NB4 (cell line): ENCODE results near the gene RTN4RL2.

Source experiments
- MAX ChIP-seq: IDR thresholded peaks from 2 replicates; pipeline ENCODE4 v1.6.1; 2011; ENCODE audit warnings: low read depth, low read length
- TF ChIP-seq, protein P1 (sequence below): IDR thresholded peaks from one replicate; pipeline ENCODE4 v1.5.1; 2012; ENCODE audit warnings: low read depth, low read length

DNA sequence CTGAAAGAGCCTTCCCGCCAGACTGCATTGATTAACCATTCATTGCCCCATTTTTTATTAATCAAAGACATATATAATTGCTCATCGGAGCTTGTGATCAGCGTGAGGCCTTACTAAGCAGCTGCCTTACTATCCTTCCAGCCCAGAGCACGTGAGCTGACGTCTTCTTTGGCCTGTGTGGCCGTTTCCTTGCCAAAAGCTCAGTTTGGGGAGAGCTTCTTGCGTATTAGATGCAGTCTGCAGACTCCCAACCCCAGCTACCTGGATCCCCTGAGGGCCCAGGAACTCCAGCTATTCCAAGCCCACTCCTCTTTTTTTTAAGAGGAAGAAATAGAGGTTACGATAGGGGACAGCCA lies 32.6 kb upstream of the RTN4RL2 start:
- TF ChIP-seq, protein P1, sequence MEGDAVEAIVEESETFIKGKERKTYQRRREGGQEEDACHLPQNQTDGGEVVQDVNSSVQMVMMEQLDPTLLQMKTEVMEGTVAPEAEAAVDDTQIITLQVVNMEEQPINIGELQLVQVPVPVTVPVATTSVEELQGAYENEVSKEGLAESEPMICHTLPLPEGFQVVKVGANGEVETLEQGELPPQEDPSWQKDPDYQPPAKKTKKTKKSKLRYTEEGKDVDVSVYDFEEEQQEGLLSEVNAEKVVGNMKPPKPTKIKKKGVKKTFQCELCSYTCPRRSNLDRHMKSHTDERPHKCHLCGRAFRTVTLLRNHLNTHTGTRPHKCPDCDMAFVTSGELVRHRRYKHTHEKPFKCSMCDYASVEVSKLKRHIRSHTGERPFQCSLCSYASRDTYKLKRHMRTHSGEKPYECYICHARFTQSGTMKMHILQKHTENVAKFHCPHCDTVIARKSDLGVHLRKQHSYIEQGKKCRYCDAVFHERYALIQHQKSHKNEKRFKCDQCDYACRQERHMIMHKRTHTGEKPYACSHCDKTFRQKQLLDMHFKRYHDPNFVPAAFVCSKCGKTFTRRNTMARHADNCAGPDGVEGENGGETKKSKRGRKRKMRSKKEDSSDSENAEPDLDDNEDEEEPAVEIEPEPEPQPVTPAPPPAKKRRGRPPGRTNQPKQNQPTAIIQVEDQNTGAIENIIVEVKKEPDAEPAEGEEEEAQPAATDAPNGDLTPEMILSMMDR = no peak
- TF ChIP-seq MAX = no peak
